PC-9 (cell line): ENCODE measurements around the gene FUZ.

Experiments used
- CTCF ChIP-seq: fragments of 200-600 bp; sonication (generic); conservative IDR thresholded peaks from 2 replicates; pipeline ENCODE4 v1.6.1; 2017; ENCODE audit warnings: mixed run types, antibody characterized with exemption, mild to moderate bottlenecking, moderate library complexity
- EZH2 ChIP-seq: fragments of 200-600 bp; sonication (generic); IDR thresholded peaks from 2 replicates; pipeline ENCODE4 v1.8.0; 2017; ENCODE audit warnings: antibody characterized with exemption, low read depth

GRCh38 chr19:49830766-49831165 is 17.7 kb upstream of the FUZ start:
- no peak for TF ChIP-seq CTCF
- TF ChIP-seq EZH2 = no peak
